Activated naive CD4-positive, alpha-beta T cell treated with anti-CD3 and anti-CD28 coated beads for 36 hours (primary cell): Measurements from ENCODE around the gene PAK4. TPM values are rescaled to one million over a fixed set of nuclear protein-coding genes. Genes with fewer than 3 reads are reported as not detected.

Source experiments
- CTCF ChIA-PET: fragments of 350-600 bp; sonication (Branson Sonifier 250); formaldehyde crosslinking; loops from one replicate; lab custom pipeline; 2021; ENCODE audit warnings: antibody characterized with exemption; lab: Charles Lee
- DNase-seq: peaks from one replicate; pipeline ENCODE4 v3.0.0-alpha.2; 2020
- H3K27ac Mint-ChIP-seq: one replicate; pipeline ENCODE4 v1.8.0; 2021; ENCODE audit warnings: mild to moderate bottlenecking, mixed read lengths
- H3K27me3 Mint-ChIP-seq: one replicate; pipeline ENCODE4 v1.8.0; 2021; ENCODE audit warnings: low read depth, mixed read lengths
- H3K36me3 Mint-ChIP-seq: one replicate; pipeline ENCODE4 v1.8.0; 2021; ENCODE audit warnings: low read depth, mixed read lengths
- H3K4me1 Mint-ChIP-seq: one replicate; pipeline ENCODE4 v1.8.0; 2021; ENCODE audit warnings: low read depth, mixed read lengths
- H3K4me3 Mint-ChIP-seq: one replicate; pipeline ENCODE4 v1.8.0; 2021; ENCODE audit warnings: mild to moderate bottlenecking, moderate library complexity, mixed read lengths
- H3K9me3 Mint-ChIP-seq: one replicate; pipeline ENCODE4 v1.8.0; 2021; ENCODE audit warnings: mixed read lengths
- intact Hi-C: fragments of 100-400 bp; cut with micrococcal nuclease; formaldehyde crosslinking; loops from one replicate; pipeline ENCODE4 v1.15.1; 2023
- total RNA-seq, 2 experiments: library from RNA; stranded (reverse); gene quantifications; one replicate each; pipeline ENCODE4 v1.2.3, GENCODE V29; 2021

Gene PAK4
- total RNA-seq, 2 experiments from 2014 or later = 16.9 to 18.1 TPM

GRCh38 chr19:39187552-39187943, 62.0 kb downstream of the PAK4 start:
- no peak overlapping the region for H3K4me3 Mint-ChIP-seq
- H3K27me3 Mint-ChIP-seq = peaks cover 10% of the 10 kb centered on the region
- H3K27ac Mint-ChIP-seq = no peak overlapping the region
- no peaks in the 10 kb centered on the region for H3K4me1 Mint-ChIP-seq
- DNase-seq = no peak
- intact Hi-C loops = loop anchor here (1.0 kb wide), 2 partner anchors 65 to 135 kb away; no protein-coding TSS in a partner anchor
- CTCF ChIA-PET = interaction anchor here (1.0 to 1.9 kb wide), 3 partner anchors 11 to 68 kb away, joined by 3 to 14 read pairs (median 10); no protein-coding TSS in a partner anchor
- no peaks in the 10 kb centered on the region for H3K36me3 Mint-ChIP-seq
- H3K9me3 Mint-ChIP-seq = no peaks in the 10 kb centered on the region

DNA sequence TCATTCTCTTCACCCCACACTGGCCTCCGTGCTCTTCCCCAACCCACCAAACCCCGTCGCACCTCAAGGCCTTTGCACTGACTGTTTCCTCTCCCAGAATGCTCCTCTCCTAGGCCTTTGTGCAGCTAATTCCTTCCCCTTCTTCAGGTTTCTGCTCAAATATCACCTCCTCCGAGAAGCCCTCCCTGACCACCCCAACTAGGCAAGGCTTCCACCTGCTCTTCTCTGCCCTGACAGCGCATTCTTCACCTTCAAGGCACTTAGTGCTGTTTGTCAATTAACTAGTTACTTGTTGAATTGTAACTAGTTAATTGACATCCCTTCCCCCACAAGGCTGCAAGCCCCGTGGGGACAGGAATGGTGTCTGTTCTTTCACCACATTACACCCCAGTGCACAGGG, 63.4 kb downstream of the PAK4 start:
- intact Hi-C loops = no loop called here
- Mint-ChIP-seq H3K27ac (no peak overlapping the region), H3K9me3 (no peaks in the 10 kb centered on the region), H3K4me3 (no peak overlapping the region), H3K36me3 (no peaks in the 10 kb centered on the region), H3K27me3 (peaks cover 13% of the 10 kb centered on the region), H3K4me1 (no peaks in the 10 kb centered on the region)
- DNase-seq = no peak
- CTCF ChIA-PET = interaction anchor here (0.5 kb wide), 1 partner anchor 220 kb away, joined by 3 read pairs; no protein-coding TSS in a partner anchor

DNA sequence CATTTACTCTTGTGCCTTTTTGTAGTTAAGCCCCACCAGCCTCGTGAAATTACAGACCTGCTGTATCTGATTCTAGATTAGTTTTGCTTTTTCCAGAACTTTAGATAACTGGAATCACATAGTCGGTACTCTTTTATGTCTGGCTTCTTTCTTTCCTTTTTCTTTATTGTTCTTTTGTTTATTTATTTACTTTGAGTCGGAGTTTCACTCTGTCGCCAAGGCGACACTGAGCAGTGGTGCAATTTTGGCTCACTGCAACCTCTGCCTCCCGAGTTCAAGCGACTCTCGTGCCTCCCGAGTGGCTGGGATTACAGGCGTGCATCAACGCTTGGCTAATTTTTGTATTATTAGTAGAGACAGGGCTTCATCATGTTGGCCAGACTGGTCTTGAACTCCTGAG, 65.2 kb downstream of the PAK4 start:
- peaks cover 5% of the 10 kb centered on the region for H3K4me1 Mint-ChIP-seq
- intact Hi-C loops = no loop called here
- H3K27ac Mint-ChIP-seq = no peak overlapping the region

DNA sequence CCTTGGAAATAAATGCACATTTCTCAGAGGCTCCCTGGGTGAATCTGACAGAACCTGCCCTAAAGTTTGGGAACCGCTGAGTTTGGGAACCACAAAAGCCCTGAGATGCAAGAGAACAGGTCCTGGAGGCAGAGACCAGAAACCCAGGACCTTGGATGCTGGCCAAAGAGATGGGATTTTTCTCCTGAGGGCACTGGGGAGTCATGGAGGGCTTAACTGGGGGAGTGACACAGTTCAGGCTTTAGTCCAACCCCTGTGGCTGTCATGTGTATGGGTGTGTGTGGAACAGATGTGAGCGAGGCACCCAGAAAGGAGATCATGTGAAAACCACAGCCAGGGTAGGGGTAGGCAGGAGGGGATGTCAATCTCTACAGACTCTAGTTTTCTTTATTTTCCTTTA, 67.3 kb downstream of the PAK4 start:
- Mint-ChIP-seq H3K4me1 (peaks cover 20% of the 10 kb centered on the region), H3K9me3 (no peaks in the 10 kb centered on the region), H3K27ac (no peak overlapping the region), H3K4me3 (no peak overlapping the region), H3K36me3 (no peaks in the 10 kb centered on the region), H3K27me3 (peaks cover 40% of the 10 kb centered on the region)
- CTCF ChIA-PET = no interaction called here
- no peak for DNase-seq
- intact Hi-C loops = no loop called here

More for the DNA sequence above, 65.2 kb downstream of the PAK4 start:
- CTCF ChIA-PET = no interaction called here
- DNase-seq = no peak
- Mint-ChIP-seq H3K27me3 (peaks cover 29% of the 10 kb centered on the region), H3K9me3 (no peaks in the 10 kb centered on the region), H3K36me3 (no peaks in the 10 kb centered on the region), H3K4me3 (no peak overlapping the region)

DNA sequence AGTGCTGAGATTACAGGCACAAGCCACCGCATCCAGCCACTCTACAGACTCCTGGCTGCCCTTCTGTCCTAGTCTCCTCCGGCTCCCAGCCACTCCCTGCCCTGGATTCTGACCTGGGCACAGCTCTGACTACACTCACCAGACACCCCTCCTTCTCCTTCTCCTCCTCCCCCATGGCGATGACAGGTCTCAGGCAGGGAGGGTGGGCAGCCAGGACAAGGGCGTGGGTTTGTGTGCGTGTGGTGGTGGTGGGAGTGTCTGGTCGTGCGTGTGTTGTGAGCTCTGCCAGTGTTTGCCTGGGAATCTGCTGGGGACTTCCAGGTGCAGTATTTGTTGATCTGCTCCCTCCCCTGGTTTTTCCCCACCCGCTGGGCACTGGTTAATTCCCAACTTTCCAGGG, 68.2 kb downstream of the PAK4 start:
- Mint-ChIP-seq H3K27me3 (peaks cover 45% of the 10 kb centered on the region), H3K27ac (no peak overlapping the region), H3K9me3 (no peaks in the 10 kb centered on the region), H3K4me1 (peaks cover 20% of the 10 kb centered on the region), H3K36me3 (no peaks in the 10 kb centered on the region), H3K4me3 (no peak overlapping the region)
- intact Hi-C loops = no loop called here
- CTCF ChIA-PET = no interaction called here
- DNase-seq = no peak

- H3K9me3 Mint-ChIP-seq = no peaks in the 10 kb centered on the region
- DNase-seq = no peak
- no peak overlapping the region for H3K27ac Mint-ChIP-seq
- intact Hi-C loops = no loop called here
- H3K4me1 Mint-ChIP-seq = peaks cover 20% of the 10 kb centered on the region
- CTCF ChIA-PET = no interaction called here
- no peaks in the 10 kb centered on the region for H3K36me3 Mint-ChIP-seq
- no peak overlapping the region for H3K4me3 Mint-ChIP-seq
- H3K27me3 Mint-ChIP-seq = peaks cover 50% of the 10 kb centered on the region
Observed at GRCh38 chr19:39194832-39195542, 69.4 kb downstream of the PAK4 start.

GRCh38 chr19:39195755-39196154, 70.2 kb downstream of the PAK4 start:
- H3K27ac Mint-ChIP-seq = no peak overlapping the region
- CTCF ChIA-PET = no interaction called here
- DNase-seq = no peak
- no peak overlapping the region for H3K4me3 Mint-ChIP-seq
- H3K36me3 Mint-ChIP-seq = no peaks in the 10 kb centered on the region
- peaks cover 20% of the 10 kb centered on the region for H3K4me1 Mint-ChIP-seq
- peaks cover 54% of the 10 kb centered on the region for H3K27me3 Mint-ChIP-seq
- no peaks in the 10 kb centered on the region for H3K9me3 Mint-ChIP-seq
- intact Hi-C loops = loop anchor here (2.0 kb wide), 1 partner anchor 233 kb away; no protein-coding TSS in a partner anchor

- Mint-ChIP-seq H3K9me3 (no peaks in the 10 kb centered on the region), H3K36me3 (no peaks in the 10 kb centered on the region), H3K4me3 (no peak overlapping the region), H3K27ac (no peak overlapping the region), H3K27me3 (peaks cover 60% of the 10 kb centered on the region), H3K4me1 (peaks cover 20% of the 10 kb centered on the region)
- DNase-seq = no peak
- CTCF ChIA-PET = interaction anchor here (0.6 kb wide), 1 partner anchor 250 kb away, joined by 3 read pairs; no protein-coding TSS in a partner anchor
- intact Hi-C loops = loop anchor here (2.0 kb wide), 1 partner anchor 234 kb away; no protein-coding TSS in a partner anchor
Observed at GRCh38 chr19:39196320-39196719, 70.7 kb downstream of the PAK4 start.

GRCh38 chr19:39196860-39197562, 71.4 kb downstream of the PAK4 start, which contains the start of gene NCCRP1:
TSS of gene NCCRP1 (plus strand) at chr19:39196964. CDS start at chr19:39196983, 19 bp downstream.
- Mint-ChIP-seq H3K9me3 (no peaks in the 10 kb centered on the region), H3K4me3 (peak within 1 kb of the TSS; percentile 8), H3K27me3 (peaks cover 66% of the 10 kb centered on the region), H3K27ac (no peak within 1 kb of the TSS), H3K36me3 (no peaks in the 10 kb centered on the region), H3K4me1 (peaks cover 20% of the 10 kb centered on the region)
- peak; percentile 21 for DNase-seq
- intact Hi-C loops = loop anchor here (2.0 kb wide), 1 partner anchor 234 kb away; no protein-coding TSS in a partner anchor
- CTCF ChIA-PET = interaction anchor here (0.6 kb wide), 1 partner anchor 250 kb away, joined by 3 read pairs; no protein-coding TSS in a partner anchor

GRCh38 chr19:39197808-39198207, 72.2 kb downstream of the PAK4 start:
- DNase-seq = peak; percentile 32
- no peaks in the 10 kb centered on the region for H3K9me3 Mint-ChIP-seq
- H3K4me1 Mint-ChIP-seq = peaks cover 20% of the 10 kb centered on the region
- intact Hi-C loops = loop anchor here (2.0 kb wide), 1 partner anchor 235 kb away; no protein-coding TSS in a partner anchor
- H3K27ac Mint-ChIP-seq = no peak overlapping the region
- CTCF ChIA-PET = no interaction called here
- no peaks in the 10 kb centered on the region for H3K36me3 Mint-ChIP-seq
- H3K4me3 Mint-ChIP-seq = no peak overlapping the region
- H3K27me3 Mint-ChIP-seq = peaks cover 70% of the 10 kb centered on the region

DNA sequence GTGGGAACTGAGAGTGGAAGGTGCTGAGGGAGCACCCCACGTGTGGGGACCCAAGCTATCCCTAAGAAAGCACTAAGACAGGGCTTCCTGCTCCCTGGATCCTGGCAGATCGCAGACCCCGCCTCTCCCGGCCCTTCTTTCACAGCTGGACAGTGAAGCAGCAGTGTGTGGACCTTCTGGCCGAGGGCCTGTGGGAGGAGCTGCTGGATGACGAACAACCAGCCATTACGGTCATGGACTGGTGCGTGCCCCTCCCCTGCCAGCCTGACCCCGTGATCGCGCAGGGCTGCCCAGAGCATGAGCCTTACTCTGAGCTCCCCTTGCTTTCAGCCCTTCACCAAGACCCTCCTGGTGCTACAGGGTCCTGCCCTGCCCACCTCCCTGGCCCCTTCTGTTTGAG, 73.4 kb downstream of the PAK4 start:
- Mint-ChIP-seq H3K36me3 (no peaks in the 10 kb centered on the region), H3K27ac (no peak overlapping the region), H3K27me3 (peaks cover 75% of the 10 kb centered on the region), H3K9me3 (no peaks in the 10 kb centered on the region), H3K4me1 (peaks cover 20% of the 10 kb centered on the region), H3K4me3 (no peak overlapping the region)
- no peak for DNase-seq
- intact Hi-C loops = no loop called here
- CTCF ChIA-PET = interaction anchor here (0.9 to 1.1 kb wide), 2 partner anchors 12 to 129 kb away, joined by 3 read pairs; no protein-coding TSS in a partner anchor

DNA sequence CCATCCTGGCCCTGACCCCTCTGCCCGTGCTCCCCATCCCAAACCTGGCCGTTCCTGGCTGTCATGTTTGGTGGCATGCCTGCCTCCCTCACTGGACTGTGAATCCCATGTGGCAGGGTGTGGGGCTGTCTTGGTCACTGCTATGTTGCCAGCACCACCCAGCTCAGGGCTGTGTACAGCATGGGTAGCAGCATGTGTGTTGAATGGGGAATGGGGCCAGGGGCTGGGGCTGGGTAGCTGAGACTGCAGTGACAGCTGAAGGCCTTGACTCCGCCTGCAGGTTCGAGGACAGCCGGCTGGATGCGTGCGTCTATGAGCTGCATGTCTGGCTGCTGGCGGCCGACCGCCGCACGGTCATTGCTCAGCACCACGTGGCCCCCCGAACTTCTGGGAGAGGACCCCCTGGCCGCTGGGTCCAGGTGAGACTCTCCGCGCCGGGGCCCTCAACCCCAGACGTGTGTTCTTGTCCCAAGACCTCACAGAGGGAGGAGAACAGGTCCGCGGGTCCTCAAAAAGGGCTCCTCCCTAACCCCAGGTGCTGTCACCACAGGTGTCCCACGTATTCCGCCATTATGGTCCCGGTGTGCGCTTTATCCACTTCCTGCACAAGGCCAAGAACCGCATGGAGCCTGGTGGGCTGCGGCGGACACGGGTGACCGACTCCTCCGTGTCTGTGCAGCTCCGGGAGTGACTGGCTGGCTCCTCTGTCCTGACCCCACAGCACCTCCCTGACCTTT, 74.6 kb downstream of the PAK4 start:
- H3K4me3 Mint-ChIP-seq = no peak overlapping the region
- peaks cover 19% of the 10 kb centered on the region for H3K4me1 Mint-ChIP-seq
- no peak for DNase-seq
- no peaks in the 10 kb centered on the region for H3K9me3 Mint-ChIP-seq
- H3K27ac Mint-ChIP-seq = no peak overlapping the region
- H3K27me3 Mint-ChIP-seq = peaks cover 71% of the 10 kb centered on the region
- CTCF ChIA-PET = no interaction called here
- intact Hi-C loops = no loop called here
- H3K36me3 Mint-ChIP-seq = no peaks in the 10 kb centered on the region
